ENCODE results near the gene FLYWCH2.
"Not testable (repeated sequence)": the region's sequence is repeated elsewhere in the genome, so short reads cannot be mapped to it uniquely, and the experiment has no call there.

The FLYWCH2 gene

DNA sequence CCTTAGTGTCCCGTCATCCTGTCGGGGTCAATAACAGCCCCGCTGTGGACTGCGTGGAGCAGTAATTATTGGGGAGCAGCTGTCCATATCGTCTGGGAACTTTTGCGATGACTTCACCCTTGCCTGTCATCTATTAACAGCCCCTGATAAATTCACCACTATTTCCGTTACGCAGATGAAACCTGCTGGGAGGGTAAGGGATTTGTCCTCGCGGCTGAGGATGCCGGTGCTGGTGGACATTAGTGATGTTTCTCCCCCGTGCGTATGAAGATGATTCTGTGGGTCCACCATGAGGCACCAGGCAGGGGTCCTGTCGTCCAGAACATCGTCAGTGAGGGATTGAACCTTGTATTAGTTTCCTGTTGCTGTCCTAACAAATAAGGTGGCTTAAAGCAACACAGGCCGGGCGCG lies 1.0 kb downstream of the FLYWCH2 start:
- no peak for DNase-seq

DNA sequence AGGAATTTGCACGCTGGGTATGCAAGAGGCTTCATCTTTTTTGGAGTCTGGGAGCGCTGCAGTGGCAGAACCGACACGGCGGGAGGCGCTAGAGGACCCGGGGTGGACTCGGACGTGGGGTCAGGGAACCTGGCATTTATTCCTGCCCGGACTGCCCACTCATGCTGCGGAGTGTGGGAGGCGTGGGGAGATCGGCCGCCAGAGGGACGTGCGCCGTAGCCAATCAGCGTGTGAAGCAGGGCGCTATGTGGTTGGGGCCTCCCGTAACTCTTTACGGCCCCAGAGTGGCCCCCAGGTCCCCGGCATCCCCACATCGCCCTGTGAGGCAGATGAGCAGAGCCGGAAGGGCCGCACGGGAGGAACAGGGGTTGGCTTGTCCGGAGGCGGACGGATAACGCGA lies 11.2 kb downstream of the FLYWCH2 start:
- DNase-seq: no peak

GRCh38 chr16:2895813-2896212 lies 12.8 kb downstream of the FLYWCH2 start:
- DNase-seq: no peak

DNA sequence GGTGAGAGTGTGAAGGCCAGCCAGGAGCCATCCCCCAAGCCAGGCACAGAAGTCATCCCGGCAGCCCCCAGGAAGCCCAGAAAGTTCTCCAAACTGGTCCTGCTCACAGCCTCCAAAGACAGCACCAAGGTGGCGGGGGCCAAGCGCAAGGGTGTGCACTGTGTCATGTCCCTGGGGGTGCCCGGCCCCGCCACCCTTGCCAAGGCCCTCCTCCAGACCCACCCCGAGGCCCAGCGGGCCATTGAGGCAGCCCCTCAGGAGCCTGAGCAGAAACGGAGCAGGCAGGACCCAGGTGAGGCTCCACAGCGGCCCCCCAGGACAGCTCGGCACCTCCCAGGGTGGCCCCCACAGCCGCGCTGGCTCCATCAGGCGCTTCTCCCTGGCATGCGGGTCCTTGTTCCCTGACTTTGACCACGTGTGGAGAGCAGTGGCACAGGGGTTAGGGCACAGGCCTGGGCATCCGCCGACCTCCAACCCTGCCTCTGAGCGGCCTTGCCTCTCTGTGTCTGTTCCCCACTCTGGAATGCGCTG lies 13.5 kb downstream of the FLYWCH2 start:
- no peak for DNase-seq

DNA sequence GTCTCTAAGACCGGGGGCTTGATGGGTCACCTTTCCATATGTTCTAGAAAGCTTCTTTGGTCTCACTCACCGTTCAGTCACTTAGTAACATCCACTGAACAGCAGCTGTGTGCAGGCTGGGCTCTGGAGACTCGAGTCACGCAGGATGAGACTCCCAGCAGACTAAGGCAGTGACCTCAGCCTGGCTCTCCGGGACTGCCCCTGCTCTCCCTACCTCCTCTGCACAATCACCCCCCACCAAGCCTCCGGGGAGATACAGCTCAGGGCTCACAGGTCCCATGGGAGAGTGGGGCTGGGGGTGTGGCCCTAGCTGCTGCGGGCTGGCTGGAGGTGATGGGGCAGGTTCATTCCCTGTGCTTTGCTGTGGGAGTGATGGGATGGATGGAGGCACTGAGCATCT lies 14.1 kb downstream of the FLYWCH2 start:
- no peak for DNase-seq

DNA sequence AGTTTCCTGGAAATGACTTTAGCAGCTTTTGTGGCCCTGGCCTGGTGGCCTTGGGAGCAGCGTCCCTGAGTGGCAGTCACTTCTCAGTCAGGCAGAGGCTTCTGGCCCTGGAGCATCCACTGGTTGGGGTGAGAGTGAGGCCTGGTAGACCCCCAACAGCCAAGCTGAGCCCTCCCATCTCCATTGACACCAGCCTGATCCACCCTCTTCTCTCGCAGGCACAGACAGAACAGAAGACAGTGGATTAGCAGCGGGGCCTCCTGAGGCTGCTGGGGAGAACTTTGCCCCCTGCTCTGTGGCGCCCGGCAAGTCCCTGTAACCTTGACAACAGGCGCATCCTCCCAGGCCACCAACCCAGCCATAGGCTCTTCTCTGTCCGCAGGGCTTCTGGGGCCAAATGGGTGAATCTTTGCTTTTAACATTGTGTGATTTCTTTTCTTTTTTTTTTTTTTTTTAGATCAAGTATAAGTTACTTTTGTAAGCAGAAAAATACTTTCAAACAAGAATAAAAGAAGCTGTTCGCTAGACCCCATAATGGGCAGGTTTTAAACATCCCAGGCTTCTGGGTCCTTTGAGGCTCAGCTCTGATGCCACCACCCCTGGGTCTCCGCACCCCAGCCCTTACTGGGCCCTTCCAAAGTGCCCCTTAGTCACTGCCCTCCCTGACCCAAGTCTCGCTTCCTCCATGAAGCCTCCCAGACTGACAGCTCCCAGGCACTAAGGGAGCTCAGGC lies 16.0 kb downstream of the FLYWCH2 start:
- DNase-seq: no peak

GRCh38 chr16:2899564-2900072 lies 16.6 kb downstream of the FLYWCH2 start:
- DNase-seq: no peak

GRCh38 chr16:2900526-2901075 lies 17.6 kb downstream of the FLYWCH2 start:
- no peak for DNase-seq

- DNase-seq: no peak
These were observed 19.5 kb downstream of the FLYWCH2 start for GRCh38 chr16:2902337-2903130.

- DNase-seq: peak; percentile 57
These were observed 21.3 kb downstream of the FLYWCH2 start for GRCh38 chr16:2904100-2904921.

- no peak for DNase-seq
These were observed 21.9 kb downstream of the FLYWCH2 start for GRCh38 chr16:2904922-2905240.

- DNase-seq: peak; percentile 92
These were observed 22.4 kb downstream of the FLYWCH2 start for GRCh38 chr16:2905241-2905987.

DNA sequence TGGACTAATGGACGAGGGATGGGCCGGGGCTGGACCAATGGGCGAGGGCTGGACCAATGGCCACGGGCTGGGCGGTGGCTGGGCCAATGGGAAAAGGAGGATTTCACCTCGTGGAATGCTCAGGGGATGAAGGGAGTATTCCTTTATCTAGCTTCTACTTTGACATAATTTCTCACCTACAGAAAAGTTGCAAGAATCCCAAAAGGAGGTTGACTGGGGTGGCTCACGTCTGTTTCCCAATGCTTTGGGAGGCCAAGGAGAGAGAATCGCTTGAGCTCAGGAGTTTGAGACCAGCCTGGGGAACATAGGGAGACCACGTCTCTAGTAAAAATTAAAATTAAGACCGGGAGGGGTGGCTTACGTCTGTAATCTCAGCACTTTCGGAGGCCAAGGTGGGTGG lies 23.0 kb downstream of the FLYWCH2 start:
- no peak for DNase-seq

GRCh38 chr16:2907084-2907753 lies 24.2 kb downstream of the FLYWCH2 start:
- not testable (repeated sequence) for DNase-seq

GRCh38 chr16:2910441-2910969 lies 27.5 kb downstream of the FLYWCH2 start:
- DNase-seq: no peak

- peak; percentile 89 for DNase-seq
These were observed 28.8 kb downstream of the FLYWCH2 start, which contains the start of gene FLYWCH1 for GRCh38 chr16:2911638-2912329. Gene FLYWCH1 (plus strand): TSS chr16:2911931. CDS start chr16:2929686, 17,755 bp downstream.

GRCh38 chr16:2912330-2913199 lies 29.6 kb downstream of the FLYWCH2 start:
- DNase-seq: no peak

- DNase-seq: no peak
These were observed 30.6 kb downstream of the FLYWCH2 start for GRCh38 chr16:2913603-2914002.

- DNase-seq: no peak
These were observed 31.2 kb downstream of the FLYWCH2 start for GRCh38 chr16:2914233-2914632.
